HCT116 (cell line): Measurements from ENCODE around the gene TINCR. TPM values are rescaled to one million over a fixed set of nuclear protein-coding genes. Genes with fewer than 3 reads are reported as not detected.
"Not testable (repeated sequence)": the region's sequence is repeated elsewhere in the genome, so short reads cannot be mapped to it uniquely, and the experiment has no call there.

ENCODE experiments used
- ATAC-seq: fragments of 200-7000 bp; cut with Tn5 transposase; 2 replicates; pipeline ENCODE4 v1.9.1; 2020; ENCODE audit warnings: mild to moderate bottlenecking, moderate library complexity
- BruUV-seq: library from RNA; stranded (reverse); fragments of 400-500 nt; replicated peaks from 2 replicates; lab custom pipeline; 2021; lab: Mats Ljungman, UMichigan
- CTCF ChIA-PET: fragments of 300-600 bp; sonication (Branson Sonifier 250); formaldehyde crosslinking; loops from one replicate; lab custom pipeline; 2021; ENCODE audit warnings: antibody characterized with exemption; lab: Charles Lee
- POLR2A ChIA-PET: fragments of 300-600, 350-600 bp; sonication (Branson Sonifier 250); formaldehyde crosslinking; loops from one replicate; lab custom pipeline; 2021; ENCODE audit warnings: antibody characterized with exemption; lab: Charles Lee
- RAD21 ChIA-PET, 2 experiments: fragments of 300-600 bp; sonication (Branson Sonifier 250); formaldehyde crosslinking; loops; one replicate each; lab custom pipeline; 2023; ENCODE audit warnings: low total read pairs in 2 of 2; ENCODE audit not compliant: uncharacterized antibody in 2 of 2, unreplicated experiment in 2 of 2, low non-redundant PET in 1 of 2; lab: Charles Lee
- DNase-seq: peaks from one replicate; pipeline ENCODE4 v3.0.0-alpha.2; 2010; ENCODE audit warnings: low read depth, low spot score
- H2AFZ ChIP-seq: fragments of 200-600 bp; shearing (Covaris generic), sonication (generic); 2 replicates; pipeline ENCODE4 v1.6.1; 2017; ENCODE audit warnings: low read depth, mixed run types, mixed read lengths, antibody characterized with exemption, low read length; ENCODE audit not compliant: poor library complexity, severe bottlenecking
- H3K27ac ChIP-seq: 2 replicates; pipeline ENCODE4 v1.5.1; 2012; ENCODE audit warnings: low read depth, low read length
- H3K27me3 ChIP-seq: fragments of 200-600 bp; sonication (generic); 2 replicates; pipeline ENCODE4 v1.6.1; 2016; ENCODE audit warnings: mixed run types, low read length, mixed read lengths; ENCODE audit not compliant: insufficient read depth
- H3K36me3 ChIP-seq, 2 experiments: fragments of 200-500 bp in 1 of 2; fragments of 200-600 bp in 1 of 2; sonication (Bioruptor generic) in 1 of 2; sonication (generic) in 1 of 2; 2 replicates each; pipeline versions ENCODE4 v1.5.1 to v1.6.1; 2014 to 2016; ENCODE audit warnings: low read length in 2 of 2, inconsistent platforms in 1 of 2, mixed read lengths in 1 of 2, mixed run types in 1 of 2; ENCODE audit not compliant: insufficient read depth in 2 of 2, control insufficient read depth in 1 of 2
- H3K4me1 ChIP-seq, 2 experiments: fragments of 200-600 bp in 1 of 2; sonication (generic) in 1 of 2; 2 replicates each; pipeline versions ENCODE4 v1.5.1 to v1.6.1; 2012 to 2017; ENCODE audit warnings: low read length in 2 of 2, inconsistent platforms in 1 of 2, mild to moderate bottlenecking in 1 of 2, mixed read lengths in 1 of 2, mixed run types in 1 of 2, moderate library complexity in 1 of 2; ENCODE audit not compliant: insufficient read depth in 2 of 2, control insufficient read depth in 1 of 2
- H3K4me2 ChIP-seq: fragments of 200-600 bp; sonication (generic); 2 replicates; pipeline ENCODE4 v1.6.1; 2017; ENCODE audit warnings: mixed run types, low read length, mixed read lengths
- H3K4me3 ChIP-seq, 2 experiments: fragments of 200-600 bp in 1 of 2; sonication (generic) in 1 of 2; replicated peaks in 1 of 2; 2 replicates each; pipeline ENCODE4 v1.5.1; 2011 to 2016; ENCODE audit warnings: low read length in 2 of 2, control low read depth in 1 of 2, low read depth in 1 of 2, mild to moderate bottlenecking in 1 of 2, mixed read lengths in 1 of 2, mixed run types in 1 of 2
- H3K79me2 ChIP-seq: fragments of 200-600 bp; sonication (generic); 2 replicates; pipeline ENCODE4 v1.6.1; 2017; ENCODE audit warnings: mild to moderate bottlenecking, mixed run types, low read length, moderate library complexity, mixed read lengths; ENCODE audit not compliant: insufficient read depth
- H3K9ac ChIP-seq: fragments of 200-600 bp; sonication (generic); 2 replicates; pipeline ENCODE4 v1.6.1; 2016; ENCODE audit warnings: low read length, mixed read lengths
- H3K9me2 ChIP-seq: fragments of 200-600 bp; sonication (generic), shearing (Covaris generic); 2 replicates; pipeline ENCODE4 v1.6.1; 2017; ENCODE audit warnings: mixed run types, mild to moderate bottlenecking, moderate library complexity; ENCODE audit not compliant: insufficient read depth
- H3K9me3 ChIP-seq, 2 experiments: fragments of 200-500 bp in 1 of 2; fragments of 200-600 bp in 1 of 2; sonication (Bioruptor generic) in 1 of 2; sonication (generic) in 1 of 2; 2 replicates each; pipeline ENCODE4 v1.6.1; 2014 to 2017; ENCODE audit warnings: low read length in 2 of 2, mixed read lengths in 2 of 2, inconsistent platforms in 1 of 2, low read depth in 1 of 2, mild to moderate bottlenecking in 1 of 2, mixed run types in 1 of 2, moderate library complexity in 1 of 2; ENCODE audit not compliant: control insufficient read depth in 1 of 2, insufficient read depth in 1 of 2
- H4K20me1 ChIP-seq: fragments of 200-600 bp; sonication (generic), shearing (Covaris generic); 2 replicates; pipeline ENCODE4 v1.6.1; 2017; ENCODE audit warnings: mixed run types, mild to moderate bottlenecking, moderate library complexity; ENCODE audit not compliant: insufficient read depth
- CEBPB ChIP-seq: IDR thresholded peaks from 2 replicates; pipeline ENCODE4 v1.6.1; 2012; ENCODE audit warnings: low read depth
- EGR1 ChIP-seq: IDR thresholded peaks from 2 replicates; pipeline ENCODE4 v1.6.1; 2012; ENCODE audit warnings: low read depth
- ELF1 ChIP-seq: IDR thresholded peaks from 2 replicates; pipeline ENCODE4 v1.6.1; 2012; ENCODE audit warnings: low read depth, borderline replicate concordance
- EZH2phosphoT487 ChIP-seq: fragments of 200-600 bp; IDR thresholded peaks from 2 replicates; pipeline ENCODE4 v1.6.1; 2018; ENCODE audit warnings: antibody characterized with exemption, borderline replicate concordance
- FOSL1 ChIP-seq: IDR thresholded peaks from 2 replicates; pipeline ENCODE4 v1.6.1; 2012; ENCODE audit warnings: low read depth
- POLR2A ChIP-seq: IDR thresholded peaks from 2 replicates; pipeline ENCODE4 v1.7.0; 2011; ENCODE audit warnings: borderline replicate concordance; ENCODE audit not compliant: insufficient read depth, insufficient read length; ENCODE audit errors: extremely low read depth
- POLR2AphosphoS5 ChIP-seq: IDR thresholded peaks from 2 replicates; pipeline ENCODE4 v1.6.1; 2011; ENCODE audit warnings: mild to moderate bottlenecking, low read depth, low read length, moderate library complexity
- RAD21 ChIP-seq: IDR thresholded peaks from 2 replicates; pipeline ENCODE4 v1.6.1; 2012; ENCODE audit warnings: low read depth, mild to moderate bottlenecking
- SIN3A ChIP-seq: IDR thresholded peaks from 2 replicates; pipeline ENCODE4 v1.6.1; 2012; ENCODE audit warnings: low read depth
- SP1 ChIP-seq: IDR thresholded peaks from 2 replicates; pipeline ENCODE4 v1.6.1; 2012; ENCODE audit warnings: low read depth
- SRF ChIP-seq: IDR thresholded peaks from 2 replicates; pipeline ENCODE4 v1.6.1; 2012; ENCODE audit warnings: low read depth
- TCF7L2 ChIP-seq: IDR thresholded peaks from 2 replicates; pipeline ENCODE4 v1.7.0; 2011; ENCODE audit warnings: borderline replicate concordance, inconsistent platforms; ENCODE audit not compliant: insufficient read depth, insufficient read length; ENCODE audit errors: extremely low read depth
- YY1 ChIP-seq: IDR thresholded peaks from 2 replicates; pipeline ENCODE4 v1.6.1; 2011; ENCODE audit warnings: low read length, low read depth, moderate library complexity, mild to moderate bottlenecking; ENCODE audit not compliant: insufficient replicate concordance; ENCODE audit errors: extremely low read depth
- ZFX ChIP-seq: fragments of 450-650 bp; IDR thresholded peaks from 2 replicates; pipeline ENCODE4 v1.6.1; 2017
- ZNF274 ChIP-seq: fragments of 200-500 bp; sonication (Bioruptor generic); IDR thresholded peaks from 2 replicates; pipeline ENCODE4 v1.6.1; 2014; ENCODE audit warnings: mild to moderate bottlenecking, low read depth, low read length, inconsistent platforms
- intact Hi-C: fragments of 100-400 bp; cut with micrococcal nuclease; formaldehyde crosslinking; loops from 2 replicates; pipeline ENCODE4 v1.10.0; 2022
- total RNA-seq: library from RNA; stranded (reverse); gene quantifications from one replicate; pipeline ENCODE4 v1.2.1, GENCODE V29; 2021; ENCODE audit not compliant: unreplicated experiment
- TF ChIP-seq, protein P1 (sequence below): IDR thresholded peaks from 2 replicates; pipeline ENCODE4 v1.6.1; 2012; ENCODE audit warnings: low read depth
- TF ChIP-seq, protein P2 (sequence below): IDR thresholded peaks from 2 replicates; pipeline ENCODE4 v1.6.1; 2012
- TF ChIP-seq, protein P3 (sequence below): IDR thresholded peaks from 2 replicates; pipeline ENCODE4 v1.6.1; 2012

TINCR gene
- total RNA-seq, 1 experiment from 2014 or later = 6.1 TPM

DNA sequence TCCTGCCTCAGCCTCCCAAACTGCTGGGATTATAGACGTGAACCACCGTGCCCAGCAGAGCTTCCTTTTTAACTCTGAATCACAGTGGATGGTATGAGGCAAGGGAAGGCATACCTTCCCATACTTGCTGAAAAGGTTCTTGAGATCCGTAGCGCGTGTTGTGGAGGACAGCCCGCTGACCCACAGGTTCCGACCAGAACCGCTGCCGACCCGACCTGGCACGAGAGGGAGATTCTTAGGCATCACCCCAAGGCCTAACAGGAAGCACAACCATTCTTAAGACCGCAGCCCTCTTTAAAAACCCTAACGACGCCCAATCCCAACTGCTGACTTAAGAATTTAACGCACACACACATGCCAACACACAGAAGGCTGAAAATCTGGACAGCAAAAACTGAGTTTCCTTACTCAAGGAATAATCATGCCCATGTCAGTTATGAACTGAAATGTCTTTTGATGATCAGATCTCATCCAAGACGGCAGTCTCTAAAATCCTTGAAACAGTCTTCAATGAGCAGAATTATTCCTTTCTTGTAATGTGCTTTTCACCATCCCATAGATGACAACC, 42.2 kb upstream of the TINCR start:
- Histone ChIP-seq H4K20me1 (0 out of 2 replicates have a peak, but pooled peaks cover 5% of the 10 kb centered on the region), H3K36me3 (peaks cover 70 to 75% of the 10 kb centered on the region in 2 experiments)
- intact Hi-C loops = no loop called here
- no peak for TF ChIP-seq SRF
- no peak for TF ChIP-seq EZH2phosphoT487
- TF ChIP-seq ZNF274 = no peak
- TF ChIP-seq CEBPB = no peak
- no peak for TF ChIP-seq ZFX
- no peak for TF ChIP-seq RAD21
- TF ChIP-seq FOSL1 = no peak
- TF ChIP-seq TCF7L2 = no peak
- TF ChIP-seq SP1 = no peak
- TF ChIP-seq, protein P1, sequence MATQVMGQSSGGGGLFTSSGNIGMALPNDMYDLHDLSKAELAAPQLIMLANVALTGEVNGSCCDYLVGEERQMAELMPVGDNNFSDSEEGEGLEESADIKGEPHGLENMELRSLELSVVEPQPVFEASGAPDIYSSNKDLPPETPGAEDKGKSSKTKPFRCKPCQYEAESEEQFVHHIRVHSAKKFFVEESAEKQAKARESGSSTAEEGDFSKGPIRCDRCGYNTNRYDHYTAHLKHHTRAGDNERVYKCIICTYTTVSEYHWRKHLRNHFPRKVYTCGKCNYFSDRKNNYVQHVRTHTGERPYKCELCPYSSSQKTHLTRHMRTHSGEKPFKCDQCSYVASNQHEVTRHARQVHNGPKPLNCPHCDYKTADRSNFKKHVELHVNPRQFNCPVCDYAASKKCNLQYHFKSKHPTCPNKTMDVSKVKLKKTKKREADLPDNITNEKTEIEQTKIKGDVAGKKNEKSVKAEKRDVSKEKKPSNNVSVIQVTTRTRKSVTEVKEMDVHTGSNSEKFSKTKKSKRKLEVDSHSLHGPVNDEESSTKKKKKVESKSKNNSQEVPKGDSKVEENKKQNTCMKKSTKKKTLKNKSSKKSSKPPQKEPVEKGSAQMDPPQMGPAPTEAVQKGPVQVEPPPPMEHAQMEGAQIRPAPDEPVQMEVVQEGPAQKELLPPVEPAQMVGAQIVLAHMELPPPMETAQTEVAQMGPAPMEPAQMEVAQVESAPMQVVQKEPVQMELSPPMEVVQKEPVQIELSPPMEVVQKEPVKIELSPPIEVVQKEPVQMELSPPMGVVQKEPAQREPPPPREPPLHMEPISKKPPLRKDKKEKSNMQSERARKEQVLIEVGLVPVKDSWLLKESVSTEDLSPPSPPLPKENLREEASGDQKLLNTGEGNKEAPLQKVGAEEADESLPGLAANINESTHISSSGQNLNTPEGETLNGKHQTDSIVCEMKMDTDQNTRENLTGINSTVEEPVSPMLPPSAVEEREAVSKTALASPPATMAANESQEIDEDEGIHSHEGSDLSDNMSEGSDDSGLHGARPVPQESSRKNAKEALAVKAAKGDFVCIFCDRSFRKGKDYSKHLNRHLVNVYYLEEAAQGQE = no peak
- TF ChIP-seq, protein P2, sequence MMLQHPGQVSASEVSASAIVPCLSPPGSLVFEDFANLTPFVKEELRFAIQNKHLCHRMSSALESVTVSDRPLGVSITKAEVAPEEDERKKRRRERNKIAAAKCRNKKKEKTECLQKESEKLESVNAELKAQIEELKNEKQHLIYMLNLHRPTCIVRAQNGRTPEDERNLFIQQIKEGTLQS = no peak
- TF ChIP-seq YY1 = no peak
- TF ChIP-seq POLR2A = no peak
- TF ChIP-seq ELF1 = no peak
- TF ChIP-seq, protein P3, sequence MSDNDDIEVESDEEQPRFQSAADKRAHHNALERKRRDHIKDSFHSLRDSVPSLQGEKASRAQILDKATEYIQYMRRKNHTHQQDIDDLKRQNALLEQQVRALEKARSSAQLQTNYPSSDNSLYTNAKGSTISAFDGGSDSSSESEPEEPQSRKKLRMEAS = no peak
- no peak for TF ChIP-seq POLR2AphosphoS5
- TF ChIP-seq EGR1 = no peak
- TF ChIP-seq SIN3A = no peak
- TF ChIP-seq, all 23 proteins: peak for 0
- peaks cover 81% of the 10 kb centered on the region for H3K79me2 ChIP-seq
- DNase-seq = no peak
- H3K27me3 ChIP-seq = no peaks in the 10 kb centered on the region
- RAD21 ChIA-PET = no interaction called here
- POLR2A ChIA-PET = interaction anchor here (1.2 kb wide), 1 partner anchor 13 kb away, joined by 3 read pairs; the partner anchor contains the start of genes SAFB and SAFB2
- H3K9me2 ChIP-seq = no peaks in the 10 kb centered on the region
- no peak for ATAC-seq
- H3K4me2 ChIP-seq = no peak overlapping the region
- no peak overlapping the region for H3K4me3 ChIP-seq
- CTCF ChIA-PET = no interaction called here
- H3K4me1 ChIP-seq = no peaks in the 10 kb centered on the region
- H3K27ac ChIP-seq = no peak overlapping the region
- no peak overlapping the region for H3K9ac ChIP-seq
- H2AFZ ChIP-seq = no peak overlapping the region
- no peaks in the 10 kb centered on the region for H3K9me3 ChIP-seq
- BruUV-seq = no TSS peak

DNA sequence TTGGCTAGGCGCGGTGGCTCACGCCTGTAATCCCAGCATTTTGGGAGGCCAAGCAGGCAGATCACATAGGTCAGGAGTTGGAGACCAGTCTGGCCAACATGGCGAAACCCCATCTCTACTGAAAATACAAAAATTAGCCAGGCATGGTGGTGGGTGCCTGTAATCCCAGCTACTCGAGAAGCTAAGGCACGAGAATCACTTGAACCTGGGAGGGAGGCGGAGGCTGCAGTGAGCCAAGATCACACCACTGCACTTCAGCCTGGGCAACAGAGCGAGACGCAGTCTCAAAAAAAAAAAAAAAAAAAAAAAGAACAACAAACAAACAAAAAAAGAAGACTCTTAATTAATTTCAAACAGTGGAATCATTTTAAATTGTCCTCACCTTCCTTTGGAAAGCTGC, 41.0 kb upstream of the TINCR start:
- H4K20me1 ChIP-seq, CTCF ChIA-PET, H3K4me2 ChIP-seq, ATAC-seq, intact Hi-C loops, H3K4me1 ChIP-seq, DNase-seq, H3K27ac ChIP-seq, POLR2A ChIA-PET, H2AFZ ChIP-seq, BruUV-seq, H3K9ac ChIP-seq, RAD21 ChIA-PET, H3K27me3 ChIP-seq, H3K9me3 ChIP-seq, H3K4me3 ChIP-seq, H3K9me2 ChIP-seq: not testable (repeated sequence)
- H3K36me3 ChIP-seq = peaks cover 75% of the 10 kb centered on the region in 2 experiments
- H3K79me2 ChIP-seq = peaks cover 82% of the 10 kb centered on the region
